Measurements from ENCODE around the gene DNAJB1. TPM values are rescaled to one million over a fixed set of nuclear protein-coding genes. Genes with fewer than 3 reads are reported as not detected.

DNAJB1 gene
- total RNA-seq, 1 donor from 2014 or later = 53.9 TPM

- Mint-ChIP-seq H3K4me1 (ENCODE audit: low read depth, unreplicated experiment) (peaks cover 6% of the 10 kb centered on the region), H3K4me3 (ENCODE audit: unreplicated experiment) (no peak overlapping the region), H3K27me3 (ENCODE audit: unreplicated experiment) (peaks cover 4% of the 10 kb centered on the region), H3K36me3 (ENCODE audit: unreplicated experiment) (no peaks in the 10 kb centered on the region), H3K27ac (ENCODE audit: unreplicated experiment) (no peak overlapping the region), H3K9me3 (ENCODE audit: unreplicated experiment) (peaks cover 2% of the 10 kb centered on the region)
- TF ChIP-seq, protein P1, sequence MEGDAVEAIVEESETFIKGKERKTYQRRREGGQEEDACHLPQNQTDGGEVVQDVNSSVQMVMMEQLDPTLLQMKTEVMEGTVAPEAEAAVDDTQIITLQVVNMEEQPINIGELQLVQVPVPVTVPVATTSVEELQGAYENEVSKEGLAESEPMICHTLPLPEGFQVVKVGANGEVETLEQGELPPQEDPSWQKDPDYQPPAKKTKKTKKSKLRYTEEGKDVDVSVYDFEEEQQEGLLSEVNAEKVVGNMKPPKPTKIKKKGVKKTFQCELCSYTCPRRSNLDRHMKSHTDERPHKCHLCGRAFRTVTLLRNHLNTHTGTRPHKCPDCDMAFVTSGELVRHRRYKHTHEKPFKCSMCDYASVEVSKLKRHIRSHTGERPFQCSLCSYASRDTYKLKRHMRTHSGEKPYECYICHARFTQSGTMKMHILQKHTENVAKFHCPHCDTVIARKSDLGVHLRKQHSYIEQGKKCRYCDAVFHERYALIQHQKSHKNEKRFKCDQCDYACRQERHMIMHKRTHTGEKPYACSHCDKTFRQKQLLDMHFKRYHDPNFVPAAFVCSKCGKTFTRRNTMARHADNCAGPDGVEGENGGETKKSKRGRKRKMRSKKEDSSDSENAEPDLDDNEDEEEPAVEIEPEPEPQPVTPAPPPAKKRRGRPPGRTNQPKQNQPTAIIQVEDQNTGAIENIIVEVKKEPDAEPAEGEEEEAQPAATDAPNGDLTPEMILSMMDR (IDR thresholded peaks at IDR 0.05; ENCODE audit: partially characterized antibody, unreplicated experiment) = no peak
- no peak for DNase-seq
Measured at GRCh38 chr19:14497228-14497921, 20.8 kb downstream of the DNAJB1 start.

DNA sequence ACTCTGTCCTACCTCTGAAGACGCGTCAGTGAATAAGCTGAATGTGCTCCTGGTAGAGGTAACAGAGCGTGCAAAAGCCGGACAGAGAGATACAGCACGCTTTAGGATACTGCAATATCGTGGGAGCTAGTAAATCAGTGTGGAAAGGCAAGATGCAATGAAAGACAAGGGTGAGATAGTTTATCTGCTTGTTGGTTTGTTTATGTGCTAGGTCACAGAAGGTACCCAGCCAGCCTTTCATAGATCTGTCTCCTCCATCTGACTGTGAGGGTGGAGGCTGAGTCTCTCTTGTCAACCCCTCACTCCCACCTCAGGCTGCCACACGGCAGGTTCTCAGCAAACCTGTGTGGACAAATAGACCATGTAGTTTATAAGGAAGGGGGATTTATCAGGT lies 21.4 kb downstream of the DNAJB1 start:
- DNase-seq = no peak
- Mint-ChIP-seq H3K4me1 (ENCODE audit: low read depth, unreplicated experiment) (peaks cover 6% of the 10 kb centered on the region), H3K9me3 (ENCODE audit: unreplicated experiment) (peaks cover 2% of the 10 kb centered on the region), H3K27ac (ENCODE audit: unreplicated experiment) (peak overlapping the region; percentile 20), H3K36me3 (ENCODE audit: unreplicated experiment) (no peaks in the 10 kb centered on the region), H3K4me3 (ENCODE audit: unreplicated experiment) (peak overlapping the region; percentile 50), H3K27me3 (ENCODE audit: unreplicated experiment) (peaks cover 4% of the 10 kb centered on the region)
- TF ChIP-seq, protein P1 (IDR thresholded peaks at IDR 0.05; ENCODE audit: partially characterized antibody, unreplicated experiment) = no peak

DNA sequence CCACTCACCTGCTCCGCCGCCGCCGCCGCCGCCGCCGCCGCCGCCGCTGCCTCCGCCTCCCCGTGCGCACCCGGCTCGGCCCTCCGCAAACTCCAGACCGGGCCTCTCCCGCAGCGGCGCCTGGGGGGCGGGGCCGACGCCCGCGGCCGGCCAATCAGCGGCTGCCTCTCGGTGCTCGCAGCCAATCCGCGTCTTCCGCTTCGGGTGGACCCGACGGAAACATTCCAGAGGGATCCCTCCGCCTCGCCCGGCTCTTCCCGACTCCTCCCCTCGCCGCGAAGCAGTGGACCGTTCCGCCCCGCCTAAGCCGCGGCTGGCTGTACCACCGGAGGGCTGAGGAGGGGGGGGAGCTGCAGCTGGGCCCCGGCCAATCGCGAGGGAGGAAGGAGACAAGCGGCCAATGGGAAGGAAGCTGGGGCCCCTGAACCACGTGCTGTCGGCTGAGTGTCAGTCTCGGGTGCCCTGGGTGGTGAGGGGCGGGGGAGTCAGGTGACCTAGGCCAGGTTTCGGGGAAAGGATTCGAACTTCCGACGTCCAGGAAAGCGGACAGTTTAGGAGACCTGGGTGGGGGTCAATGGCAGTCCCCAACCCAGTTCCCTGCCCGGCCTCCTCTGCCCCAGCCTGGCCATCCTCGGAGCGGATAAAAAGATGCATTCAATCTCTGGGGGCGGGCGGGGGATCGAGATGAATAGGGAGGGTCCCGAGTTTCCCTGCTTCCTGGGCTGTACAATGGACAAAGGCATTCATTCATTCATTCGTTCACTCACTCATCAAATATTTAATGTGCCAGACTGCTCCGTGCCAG lies 22.0 kb downstream of the DNAJB1 start, which contains the start of gene GIPC1:
GIPC1 (minus strand) TSS at position 99 of the 805 bp plus-strand sequence. CDS start 13,151 bp downstream, outside the sequence.
- Mint-ChIP-seq H3K27ac (ENCODE audit: unreplicated experiment) (peak within 1 kb of the TSS; percentile 68), H3K4me3 (ENCODE audit: unreplicated experiment) (peak within 1 kb of the TSS; percentile 91), H3K4me1 (ENCODE audit: low read depth, unreplicated experiment) (peaks cover 6% of the 10 kb centered on the region), H3K36me3 (ENCODE audit: unreplicated experiment) (no peaks in the 10 kb centered on the region), H3K9me3 (ENCODE audit: unreplicated experiment) (peaks cover 2% of the 10 kb centered on the region), H3K27me3 (ENCODE audit: unreplicated experiment) (peaks cover 4% of the 10 kb centered on the region)
- TF ChIP-seq, protein P1 (IDR thresholded peaks at IDR 0.05; ENCODE audit: partially characterized antibody, unreplicated experiment) = no peak
- peak; percentile 99 for DNase-seq

- no peaks in the 10 kb centered on the region for H3K36me3 Mint-ChIP-seq (ENCODE audit: unreplicated experiment)
- DNase-seq = no peak
- TF ChIP-seq, protein P1 (IDR thresholded peaks at IDR 0.05; ENCODE audit: partially characterized antibody, unreplicated experiment) = no peak
- H3K9me3 Mint-ChIP-seq (ENCODE audit: unreplicated experiment) = peaks cover 2% of the 10 kb centered on the region
- peaks cover 4% of the 10 kb centered on the region for H3K27me3 Mint-ChIP-seq (ENCODE audit: unreplicated experiment)
- peak overlapping the region; percentile 68 for H3K27ac Mint-ChIP-seq (ENCODE audit: unreplicated experiment)
- peaks cover 6% of the 10 kb centered on the region for H3K4me1 Mint-ChIP-seq (ENCODE audit: low read depth, unreplicated experiment)
- peak overlapping the region; percentile 91 for H3K4me3 Mint-ChIP-seq (ENCODE audit: unreplicated experiment)
Measured at GRCh38 chr19:14495672-14496028, 22.5 kb downstream of the DNAJB1 start.
